ENCODE data around the gene TMEM94. TPM values are rescaled to one million over a fixed set of nuclear protein-coding genes. Genes with fewer than 3 reads are reported as not detected.

The TMEM94 gene
- total and polyA plus RNA-seq, 12 donors: 25.6 to 66.7 (median 41.3) TPM

DNA sequence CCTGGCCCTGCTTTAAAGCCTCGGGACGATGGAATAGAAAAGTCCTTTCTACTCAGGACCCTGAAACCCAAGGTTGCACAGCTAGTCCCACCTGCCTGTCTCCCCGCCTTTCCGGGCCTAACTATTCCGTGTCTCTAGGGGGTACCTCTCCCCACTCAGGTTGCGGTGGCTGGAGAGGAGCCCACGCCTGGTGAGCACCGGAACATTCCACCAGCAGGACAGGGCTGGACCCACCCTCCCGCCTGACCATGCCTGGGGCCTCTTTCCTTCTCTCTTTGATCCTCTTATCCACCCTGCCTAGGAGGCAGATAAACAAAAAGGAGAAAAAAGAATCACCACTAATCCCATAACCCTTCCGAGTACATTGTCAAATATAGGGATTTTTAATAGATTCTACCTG is 79.9 kb downstream of the TMEM94 start:
- no peak for DNase-seq
- no peak for ATAC-seq
- Histone ChIP-seq H3K36me3 (no peaks in the 10 kb centered on the region), H3K4me1 (no peaks in the 10 kb centered on the region), H3K27ac (no peak overlapping the region), H3K27me3 (no peaks in the 10 kb centered on the region), H3K9me3 (no peaks in the 10 kb centered on the region), H3K4me3 (no peak overlapping the region)
- WGBS, 2 donors: 80 to 85% methylated on average over 10 of the region's 10 CpGs
- TF ChIP-seq, protein P1, sequence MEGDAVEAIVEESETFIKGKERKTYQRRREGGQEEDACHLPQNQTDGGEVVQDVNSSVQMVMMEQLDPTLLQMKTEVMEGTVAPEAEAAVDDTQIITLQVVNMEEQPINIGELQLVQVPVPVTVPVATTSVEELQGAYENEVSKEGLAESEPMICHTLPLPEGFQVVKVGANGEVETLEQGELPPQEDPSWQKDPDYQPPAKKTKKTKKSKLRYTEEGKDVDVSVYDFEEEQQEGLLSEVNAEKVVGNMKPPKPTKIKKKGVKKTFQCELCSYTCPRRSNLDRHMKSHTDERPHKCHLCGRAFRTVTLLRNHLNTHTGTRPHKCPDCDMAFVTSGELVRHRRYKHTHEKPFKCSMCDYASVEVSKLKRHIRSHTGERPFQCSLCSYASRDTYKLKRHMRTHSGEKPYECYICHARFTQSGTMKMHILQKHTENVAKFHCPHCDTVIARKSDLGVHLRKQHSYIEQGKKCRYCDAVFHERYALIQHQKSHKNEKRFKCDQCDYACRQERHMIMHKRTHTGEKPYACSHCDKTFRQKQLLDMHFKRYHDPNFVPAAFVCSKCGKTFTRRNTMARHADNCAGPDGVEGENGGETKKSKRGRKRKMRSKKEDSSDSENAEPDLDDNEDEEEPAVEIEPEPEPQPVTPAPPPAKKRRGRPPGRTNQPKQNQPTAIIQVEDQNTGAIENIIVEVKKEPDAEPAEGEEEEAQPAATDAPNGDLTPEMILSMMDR (IDR thresholded peaks at IDR 0.05): no peak
- intact Hi-C loops (cut with DNase I): loop anchor here in 1 of 10 donors (5.0 kb wide), 1 partner anchor 46 kb away; no protein-coding TSS in a partner anchor

DNA sequence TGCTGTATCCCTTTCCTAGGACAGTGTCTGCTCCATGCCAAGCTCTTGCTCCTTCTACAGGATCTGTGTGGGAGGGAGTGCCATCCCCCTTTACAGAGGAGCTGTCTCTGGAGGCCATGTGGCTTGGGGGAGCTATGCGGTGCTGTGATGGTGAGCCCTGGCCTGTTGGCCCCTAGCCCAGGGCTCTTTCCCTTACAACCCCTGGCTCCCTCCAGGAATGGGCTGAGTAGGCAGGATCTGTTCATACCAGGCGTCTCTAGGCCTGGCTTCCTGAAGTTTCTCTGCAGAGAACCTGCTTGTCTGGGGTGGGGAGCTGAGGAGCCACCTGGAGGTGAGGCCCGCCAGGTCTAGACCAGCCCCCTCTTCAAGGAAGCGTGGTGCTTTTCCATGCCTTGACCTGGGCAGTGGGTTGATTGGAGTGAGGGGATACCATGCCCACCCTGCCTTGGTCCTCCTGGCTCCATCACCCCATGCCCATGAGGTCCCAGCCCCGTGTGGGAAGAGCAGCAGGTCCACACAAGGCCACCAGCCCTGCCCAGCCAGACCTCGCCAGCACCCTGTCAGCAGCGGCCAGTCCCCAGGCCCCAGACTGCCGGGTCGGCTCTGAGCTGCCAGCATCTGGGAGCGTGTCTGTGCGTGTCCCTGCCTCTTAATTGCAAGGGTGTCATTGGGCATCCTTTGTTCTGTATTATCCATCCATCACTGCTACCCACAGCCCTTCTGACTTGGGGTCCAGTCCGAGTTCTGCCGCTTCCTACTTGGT is 83.7 kb downstream of the TMEM94 start:
- TF ChIP-seq, protein P1 (IDR thresholded peaks at IDR 0.05): no peak
- Histone ChIP-seq H3K36me3 (no peaks in the 10 kb centered on the region), H3K4me1 (no peaks in the 10 kb centered on the region), H3K27me3 (no peaks in the 10 kb centered on the region), H3K9me3 (no peaks in the 10 kb centered on the region), H3K4me3 (no peak overlapping the region), H3K27ac (no peak overlapping the region)
- no peak for DNase-seq
- peak in 6 of 8 donors; percentile 10 to 56 (median 24) for ATAC-seq
- WGBS, 2 donors: 87 to 88% methylated on average over 13 of the region's 13 CpGs
- intact Hi-C loops (cut with DNase I): loop anchor here in 2 of 10 donors (5.0 kb wide), 2 partner anchors 37 to 42 kb away; no protein-coding TSS in a partner anchor

DNA sequence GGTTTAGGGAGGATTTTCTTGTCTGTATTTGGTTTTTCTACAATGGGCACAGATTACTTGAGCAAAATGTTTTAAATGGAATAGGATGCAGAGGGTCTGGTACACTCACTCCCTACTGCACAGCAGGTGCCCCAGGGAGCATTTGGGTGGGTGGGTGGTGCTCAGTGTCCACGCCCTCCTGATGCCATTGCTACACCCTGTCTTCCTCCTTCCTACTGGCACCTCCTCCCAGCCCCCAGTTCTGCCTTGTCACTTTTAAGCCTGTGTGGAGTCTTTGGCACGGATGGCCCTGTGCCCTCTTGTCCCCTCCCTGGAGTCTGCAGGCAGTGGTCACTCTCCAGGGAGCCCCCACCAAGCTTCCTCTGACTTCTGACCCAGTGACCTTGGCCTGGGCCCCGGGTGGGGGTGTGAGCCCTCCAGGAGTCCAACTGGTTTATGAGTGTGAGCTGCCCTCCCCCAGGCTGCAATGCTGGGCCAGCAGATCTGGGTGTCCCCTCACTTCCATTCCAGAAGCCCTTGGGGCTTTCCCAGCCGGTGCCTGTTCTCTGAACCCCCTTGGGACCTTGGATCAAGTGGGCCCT is 84.6 kb downstream of the TMEM94 start:
- Histone ChIP-seq H3K27me3 (no peaks in the 10 kb centered on the region), H3K27ac (no peak overlapping the region), H3K4me3 (no peak overlapping the region), H3K9me3 (no peaks in the 10 kb centered on the region), H3K36me3 (no peaks in the 10 kb centered on the region), H3K4me1 (no peaks in the 10 kb centered on the region)
- ATAC-seq (no peak), DNase-seq (no peak)
- WGBS, 2 donors: 60 to 66% methylated on average over 4 of the region's 4 CpGs
- TF ChIP-seq, protein P1 (IDR thresholded peaks at IDR 0.05): no peak
- intact Hi-C loops (cut with DNase I): loop anchor here in 1 of 10 donors (5.0 kb wide), 1 partner anchor 36 kb away; no protein-coding TSS in a partner anchor

DNA sequence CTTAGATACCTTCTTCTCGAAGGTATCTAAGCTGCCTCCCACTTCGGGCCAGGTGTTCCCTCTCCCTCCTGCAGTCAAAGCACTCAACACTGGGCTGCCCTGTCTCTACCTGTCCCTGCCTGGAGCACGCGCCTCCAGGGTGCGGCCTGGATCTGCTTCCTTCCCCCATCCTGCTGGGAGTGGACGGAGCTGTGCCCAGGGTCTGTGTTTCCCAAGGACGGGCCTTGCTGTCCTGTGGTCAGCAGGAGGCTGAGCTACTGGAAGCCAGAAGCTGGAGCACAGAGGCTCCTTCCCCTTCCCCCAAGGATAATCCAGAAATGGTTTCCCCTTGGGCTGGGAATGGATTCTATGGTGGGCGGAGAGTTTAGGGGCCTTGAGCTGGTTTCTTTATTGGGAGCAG is 85.8 kb downstream of the TMEM94 start:
- intact Hi-C loops (cut with DNase I): loop anchor here in 1 of 10 donors (5.0 kb wide), 1 partner anchor 35 kb away; no protein-coding TSS in a partner anchor
- Histone ChIP-seq H3K4me1 (no peaks in the 10 kb centered on the region), H3K27me3 (no peaks in the 10 kb centered on the region), H3K4me3 (no peak overlapping the region), H3K27ac (no peak overlapping the region), H3K9me3 (no peaks in the 10 kb centered on the region), H3K36me3 (no peaks in the 10 kb centered on the region)
- TF ChIP-seq, protein P1 (IDR thresholded peaks at IDR 0.05): no peak
- ATAC-seq: no peak
- DNase-seq: no peak
- WGBS, 2 donors: 88 to 91% methylated on average over 8 of the region's 8 CpGs
